ENCODE measurements around the gene HBEGF. TPM values are rescaled to one million over a fixed set of nuclear protein-coding genes. Genes with fewer than 3 reads are reported as not detected.
A peak's percentile ranks its signal among the peaks of the same experiment; 100 is the strongest.

Gene HBEGF
- total RNA-seq, 2 experiments from 2014 or later = 5.7 TPM

GRCh38 chr5:140365282-140365681 is 18.9 kb upstream of the HBEGF start:
- DNase-seq = no peak
- no peak overlapping the region for H3K4me3 Mint-ChIP-seq
- no peaks in the 10 kb centered on the region for H3K9me3 Mint-ChIP-seq
- H3K27ac Mint-ChIP-seq = no peak overlapping the region
- H3K4me1 Mint-ChIP-seq = peaks cover 5% of the 10 kb centered on the region
- no peaks in the 10 kb centered on the region for H3K36me3 Mint-ChIP-seq
- no peaks in the 10 kb centered on the region for H3K27me3 Mint-ChIP-seq

DNA sequence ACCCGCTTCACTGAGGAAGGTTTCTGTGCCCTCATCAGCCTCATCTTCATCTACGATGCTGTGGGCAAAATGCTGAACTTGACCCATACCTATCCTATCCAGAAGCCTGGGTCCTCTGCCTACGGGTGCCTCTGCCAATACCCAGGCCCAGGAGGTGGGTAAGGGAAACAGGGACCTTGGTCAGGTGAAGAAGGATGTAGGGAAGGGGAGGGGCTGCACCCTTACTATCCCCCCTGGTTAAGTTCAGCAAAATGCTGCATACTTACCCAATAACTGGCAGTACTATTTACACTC is 18.0 kb upstream of the HBEGF start:
- Mint-ChIP-seq H3K27me3 (no peaks in the 10 kb centered on the region), H3K4me3 (no peak overlapping the region), H3K27ac (no peak overlapping the region), H3K9me3 (no peaks in the 10 kb centered on the region), H3K36me3 (no peaks in the 10 kb centered on the region), H3K4me1 (peaks cover 5% of the 10 kb centered on the region)
- no peak for DNase-seq

- Mint-ChIP-seq H3K27ac (no peak overlapping the region), H3K9me3 (no peaks in the 10 kb centered on the region), H3K36me3 (no peaks in the 10 kb centered on the region), H3K4me3 (peak overlapping the region; percentile 72), H3K4me1 (peaks cover 5% of the 10 kb centered on the region), H3K27me3 (peaks cover 2% of the 10 kb centered on the region)
- DNase-seq = no peak
These were observed 17.4 kb upstream of the HBEGF start for GRCh38 chr5:140363631-140364471.

DNA sequence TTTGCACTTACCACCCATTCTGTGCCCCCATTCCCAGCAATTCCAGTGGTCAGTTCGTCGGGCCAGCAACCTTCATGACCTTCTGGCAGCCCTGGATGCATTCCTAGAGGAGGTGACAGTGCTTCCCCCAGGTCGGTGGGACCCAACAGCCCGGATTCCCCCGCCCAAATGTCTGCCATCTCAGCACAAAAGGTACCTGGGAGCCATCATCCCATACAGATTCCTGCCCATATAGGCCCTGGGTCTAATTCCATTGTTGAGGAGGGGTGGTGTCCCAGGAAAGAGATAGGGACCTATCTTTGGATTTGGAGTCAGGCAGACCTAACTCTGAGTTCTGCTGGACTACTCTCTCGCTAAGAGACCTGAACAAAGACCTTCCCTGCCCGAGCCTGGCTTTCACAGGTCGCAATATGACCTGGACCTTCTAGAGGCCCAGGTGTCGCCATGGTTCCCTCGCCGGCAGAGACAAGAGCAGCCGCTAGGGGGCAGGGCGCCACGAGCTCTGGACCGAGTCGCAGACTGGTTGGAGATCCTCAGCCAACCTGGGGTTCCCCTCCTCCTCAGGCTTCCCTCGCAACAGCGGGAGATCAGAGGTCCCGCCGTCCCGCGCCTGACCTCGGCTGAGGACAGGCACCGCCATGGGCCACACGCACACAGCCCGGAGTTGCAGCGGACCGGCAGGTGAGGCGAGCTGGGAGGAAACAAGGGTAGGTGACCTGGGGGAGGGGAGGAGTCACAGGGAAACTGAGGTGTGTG is 16.6 kb upstream of the HBEGF start:
- Mint-ChIP-seq H3K9me3 (no peaks in the 10 kb centered on the region), H3K36me3 (no peaks in the 10 kb centered on the region), H3K4me3 (peak overlapping the region; percentile 72), H3K4me1 (peaks cover 5% of the 10 kb centered on the region), H3K27me3 (peaks cover 7% of the 10 kb centered on the region), H3K27ac (no peak overlapping the region)
- peak; percentile 85 for DNase-seq

GRCh38 chr5:140362311-140362710 is 15.9 kb upstream of the HBEGF start:
- Mint-ChIP-seq H3K27me3 (peaks cover 13% of the 10 kb centered on the region), H3K4me1 (peaks cover 9% of the 10 kb centered on the region), H3K9me3 (no peaks in the 10 kb centered on the region)

DNA sequence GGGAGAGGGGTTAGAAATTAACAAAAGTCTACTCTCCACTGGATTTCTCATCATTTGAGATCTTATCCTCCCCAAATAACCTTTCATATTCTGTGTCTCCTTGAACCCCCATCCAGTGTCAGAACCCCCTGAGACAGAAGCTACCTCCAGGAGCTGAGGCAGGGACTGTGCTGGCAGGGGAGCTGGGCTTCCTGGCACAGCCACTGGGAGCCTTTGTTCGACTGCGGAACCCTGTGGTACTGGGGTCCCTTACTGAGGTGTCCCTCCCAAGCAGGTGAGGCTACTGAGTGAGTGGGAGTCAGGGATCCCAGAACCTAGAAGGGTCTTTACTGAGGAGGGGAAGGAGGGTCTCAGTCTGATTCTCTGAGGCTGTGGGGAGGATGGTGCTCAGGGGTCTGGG is 15.5 kb upstream of the HBEGF start:
- H3K9me3 Mint-ChIP-seq = no peaks in the 10 kb centered on the region
- peaks cover 13% of the 10 kb centered on the region for H3K4me1 Mint-ChIP-seq
- no peak overlapping the region for H3K27ac Mint-ChIP-seq

More at GRCh38 chr5:140362311-140362710, 15.9 kb upstream of the HBEGF start:
- Mint-ChIP-seq H3K36me3 (no peaks in the 10 kb centered on the region), H3K27ac (no peak overlapping the region), H3K4me3 (no peak overlapping the region)
- no peak for DNase-seq

GRCh38 chr5:140360681-140361479 is 14.5 kb upstream of the HBEGF start:
- peaks cover 13% of the 10 kb centered on the region for H3K27me3 Mint-ChIP-seq
- no peak for DNase-seq
- peaks cover 13% of the 10 kb centered on the region for H3K4me1 Mint-ChIP-seq
- no peaks in the 10 kb centered on the region for H3K36me3 Mint-ChIP-seq
- H3K4me3 Mint-ChIP-seq = no peak overlapping the region
- H3K9me3 Mint-ChIP-seq = no peaks in the 10 kb centered on the region
- H3K27ac Mint-ChIP-seq = no peak overlapping the region

More for the DNA sequence above, 15.5 kb upstream of the HBEGF start:
- peaks cover 13% of the 10 kb centered on the region for H3K27me3 Mint-ChIP-seq
- no peaks in the 10 kb centered on the region for H3K36me3 Mint-ChIP-seq
- no peak overlapping the region for H3K4me3 Mint-ChIP-seq
- DNase-seq = no peak

DNA sequence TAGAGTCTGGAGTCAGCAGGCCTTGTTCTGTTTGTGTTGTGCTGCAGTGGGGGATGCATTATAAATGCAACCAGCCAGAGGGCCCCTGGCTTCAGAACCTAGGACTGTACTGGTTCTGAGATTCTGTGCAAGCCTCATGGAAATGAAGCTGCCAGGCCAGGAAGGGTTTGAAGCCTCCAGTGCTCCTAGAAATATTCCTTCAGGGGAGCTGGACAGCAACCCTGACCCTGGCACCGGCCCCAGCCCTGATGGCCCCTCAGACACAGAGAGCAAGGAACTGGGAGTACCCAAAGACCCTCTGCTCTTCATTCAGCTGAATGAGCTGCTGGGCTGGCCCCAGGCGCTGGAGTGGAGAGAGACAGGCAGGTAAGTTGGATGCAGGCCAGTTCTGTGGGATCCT is 13.7 kb upstream of the HBEGF start, which contains the start of gene SLC4A9:
SLC4A9 (plus strand) TSS at position 94 of the 400 bp plus-strand sequence; CDS start at position 137, 43 bp downstream.
- Mint-ChIP-seq H3K27ac (no peak within 1 kb of the TSS), H3K27me3 (peaks cover 13% of the 10 kb centered on the region), H3K4me1 (peaks cover 13% of the 10 kb centered on the region), H3K36me3 (no peaks in the 10 kb centered on the region), H3K9me3 (no peaks in the 10 kb centered on the region), H3K4me3 (no peak within 1 kb of the TSS)
- DNase-seq = no peak

- Mint-ChIP-seq H3K27me3 (peaks cover 13% of the 10 kb centered on the region), H3K4me3 (no peak overlapping the region), H3K9me3 (no peaks in the 10 kb centered on the region), H3K4me1 (peaks cover 13% of the 10 kb centered on the region), H3K36me3 (no peaks in the 10 kb centered on the region), H3K27ac (no peak overlapping the region)
- no peak for DNase-seq
These were observed 12.4 kb upstream of the HBEGF start for GRCh38 chr5:140358738-140359310.

GRCh38 chr5:140357726-140358093 is 11.3 kb upstream of the HBEGF start:
- Mint-ChIP-seq H3K27me3 (peaks cover 13% of the 10 kb centered on the region), H3K9me3 (no peaks in the 10 kb centered on the region), H3K4me3 (peak overlapping the region; percentile 56), H3K36me3 (no peaks in the 10 kb centered on the region), H3K27ac (no peak overlapping the region), H3K4me1 (peaks cover 8% of the 10 kb centered on the region)
- DNase-seq = peak; percentile 76

DNA sequence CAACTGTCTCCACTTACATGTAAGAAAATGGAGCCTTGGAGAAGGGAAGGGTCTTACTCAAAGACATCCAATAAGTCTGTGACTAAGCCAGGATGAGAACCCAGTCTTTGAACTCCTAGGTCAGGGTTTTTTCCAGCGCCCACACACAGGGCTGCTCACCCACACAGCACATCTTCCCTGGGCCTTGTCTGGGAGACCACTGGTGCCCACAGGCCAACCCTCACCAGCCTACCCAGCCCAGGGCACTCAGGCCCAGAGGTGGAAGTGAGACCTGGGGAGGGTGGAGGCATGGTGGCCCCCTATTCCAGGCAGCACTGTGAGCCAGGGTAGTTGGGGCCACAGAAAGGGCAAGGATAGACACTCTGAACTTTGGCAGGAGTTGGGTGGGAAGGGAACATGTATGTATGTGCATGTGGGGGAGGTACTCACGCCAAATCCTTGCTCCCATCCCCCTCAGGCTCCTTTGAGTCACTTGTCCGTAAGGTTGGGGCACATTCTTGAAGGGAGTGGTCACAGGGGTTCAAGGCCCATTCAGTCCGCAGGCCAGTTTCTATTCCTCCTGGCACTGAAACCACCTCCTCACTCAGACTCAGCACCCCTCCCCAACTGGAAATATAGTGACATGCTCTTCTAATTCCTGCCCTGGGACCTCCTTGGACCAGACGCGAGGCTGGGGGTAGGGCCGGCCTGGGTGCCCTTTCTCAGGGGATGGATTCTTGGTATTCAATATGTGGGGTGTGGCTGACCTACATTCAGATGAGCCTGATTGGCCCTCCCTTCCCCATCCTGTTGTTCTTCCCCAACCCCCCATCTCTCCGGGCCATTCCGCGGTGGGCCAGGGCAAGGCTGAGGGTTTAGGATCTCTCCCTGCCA is 10.7 kb upstream of the HBEGF start:
- no peak for DNase-seq
- H3K27ac Mint-ChIP-seq = no peak overlapping the region
- H3K36me3 Mint-ChIP-seq = no peaks in the 10 kb centered on the region
- peaks cover 8% of the 10 kb centered on the region for H3K4me1 Mint-ChIP-seq
- H3K4me3 Mint-ChIP-seq = no peak overlapping the region
- H3K9me3 Mint-ChIP-seq = no peaks in the 10 kb centered on the region
- H3K27me3 Mint-ChIP-seq = peaks cover 13% of the 10 kb centered on the region

GRCh38 chr5:140355546-140355945 is 9.1 kb upstream of the HBEGF start:
- Mint-ChIP-seq H3K9me3 (no peaks in the 10 kb centered on the region), H3K36me3 (no peaks in the 10 kb centered on the region), H3K27me3 (peaks cover 22% of the 10 kb centered on the region), H3K4me1 (peaks cover 13% of the 10 kb centered on the region), H3K27ac (no peak overlapping the region), H3K4me3 (no peak overlapping the region)
- no peak for DNase-seq

- Mint-ChIP-seq H3K4me1 (peaks cover 10% of the 10 kb centered on the region), H3K9me3 (no peaks in the 10 kb centered on the region), H3K4me3 (no peak overlapping the region), H3K36me3 (no peaks in the 10 kb centered on the region), H3K27me3 (peaks cover 32% of the 10 kb centered on the region), H3K27ac (no peak overlapping the region)
- DNase-seq = peak; percentile 40
These were observed 5.4 kb upstream of the HBEGF start for GRCh38 chr5:140351609-140352334.
